GM12891 (cell line): ENCODE data around the gene ATG10.

Source experiments
- PAX5 ChIP-seq: IDR thresholded peaks from 2 replicates; pipeline ENCODE4 v1.6.1; 2011; ENCODE audit warnings: low read length, moderate library complexity, mild to moderate bottlenecking; ENCODE audit not compliant: insufficient read depth, severe bottlenecking
- POLR2A ChIP-seq: IDR thresholded peaks from 2 replicates; pipeline ENCODE4 v1.6.1; 2011; ENCODE audit warnings: low read depth, low read length, control low read depth
- POLR2AphosphoS5 ChIP-seq: IDR thresholded peaks from 2 replicates; pipeline ENCODE4 v1.6.1; 2011; ENCODE audit warnings: low read depth, low read length, control low read depth
- TAF1 ChIP-seq: IDR thresholded peaks from 2 replicates; pipeline ENCODE4 v1.6.1; 2011; ENCODE audit warnings: low read depth, low read length, control low read depth

GRCh38 chr5:82154776-82155175, 183.0 kb downstream of the ATG10 start:
- TF ChIP-seq POLR2A (no peak), TAF1 (no peak), POLR2AphosphoS5 (no peak), PAX5 (no peak)
